Germinal center (tissue), 1 donor: ENCODE data around the gene ACTA1.
"Not testable (repeated sequence)": the region's sequence is repeated elsewhere in the genome, so short reads cannot be mapped to it uniquely, and the experiment has no call there.

ENCODE experiments used
- DNase-seq: peaks from one replicate; pipeline ENCODE4 v3.0.0; 2012; ENCODE audit warnings: mixed read lengths, low spot score

The ACTA1 gene

GRCh38 chr1:229434005-229434640 is at the start of gene ACTA1:
Gene ACTA1 (minus strand): TSS chr1:229434094. CDS start chr1:229433115, 979 bp downstream.
- no peak for DNase-seq

DNA sequence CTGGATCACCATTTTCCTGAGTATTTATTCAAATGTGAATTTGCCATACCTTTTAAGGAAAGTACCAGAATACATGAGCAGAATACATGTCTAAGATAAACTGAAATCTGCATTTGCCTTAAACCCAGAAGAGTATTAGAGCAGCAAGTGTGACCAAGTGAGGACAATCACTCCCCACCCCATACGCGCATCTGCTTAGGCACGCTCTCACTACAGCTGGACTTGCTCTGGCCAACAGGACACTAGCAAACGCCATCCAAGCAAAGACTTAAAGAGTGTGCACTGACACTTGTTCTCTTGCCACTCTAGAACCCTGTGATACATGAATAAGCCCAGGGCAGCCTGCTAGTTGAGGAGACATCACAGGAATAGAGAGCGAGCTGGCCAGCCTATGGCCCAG is 48.6 kb upstream of the ACTA1 start:
- DNase-seq, result no peak

DNA sequence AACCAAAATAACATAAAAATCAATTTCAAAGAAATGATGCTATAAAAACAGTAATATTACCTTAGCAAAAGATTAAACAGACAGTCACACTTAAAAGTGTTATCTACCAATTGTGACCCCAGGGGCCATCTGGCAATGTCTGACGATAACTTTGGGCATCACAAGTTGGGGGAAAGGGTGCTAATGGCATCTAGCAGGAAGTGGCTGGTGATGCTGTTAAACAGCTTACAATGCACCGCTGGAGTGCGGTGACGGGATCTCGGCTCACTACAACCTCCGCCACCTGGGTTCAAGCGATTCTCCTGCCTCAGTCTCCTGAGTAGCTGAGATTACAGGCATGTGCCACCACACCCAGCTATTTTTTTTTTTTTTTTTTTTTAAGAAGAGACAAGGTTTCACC is 46.6 kb upstream of the ACTA1 start:
- DNase-seq, result no peak

- DNase-seq, result peak; percentile 70
Measured at GRCh38 chr1:229479660-229480399, 45.9 kb upstream of the ACTA1 start.

GRCh38 chr1:229478852-229479251 is 45.0 kb upstream of the ACTA1 start:
- peak; percentile 20 for DNase-seq

DNA sequence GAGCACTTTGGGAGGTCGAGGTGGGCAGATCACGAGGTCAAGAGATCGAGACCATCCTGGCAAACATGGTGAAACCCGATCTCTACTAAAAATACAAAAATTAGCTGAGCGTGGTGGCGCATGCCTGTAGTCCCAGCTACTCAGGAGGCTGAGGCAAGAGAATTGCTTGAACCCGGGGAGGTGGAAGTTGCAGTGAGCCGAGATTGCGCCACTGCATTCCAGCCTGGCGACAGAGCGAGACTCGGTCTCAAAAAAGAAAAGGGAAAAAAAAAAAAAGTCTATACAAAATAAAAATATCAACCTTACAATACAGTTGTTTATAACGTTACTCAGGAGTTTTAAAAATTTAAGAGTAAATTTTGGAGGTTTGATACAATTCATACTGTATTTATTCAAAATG is 42.0 kb upstream of the ACTA1 start:
- not testable (repeated sequence) for DNase-seq

- DNase-seq, result no peak
Measured at GRCh38 chr1:229474509-229474908, 40.6 kb upstream of the ACTA1 start.

- no peak for DNase-seq
Measured at GRCh38 chr1:229471175-229471574, 37.3 kb upstream of the ACTA1 start.

DNA sequence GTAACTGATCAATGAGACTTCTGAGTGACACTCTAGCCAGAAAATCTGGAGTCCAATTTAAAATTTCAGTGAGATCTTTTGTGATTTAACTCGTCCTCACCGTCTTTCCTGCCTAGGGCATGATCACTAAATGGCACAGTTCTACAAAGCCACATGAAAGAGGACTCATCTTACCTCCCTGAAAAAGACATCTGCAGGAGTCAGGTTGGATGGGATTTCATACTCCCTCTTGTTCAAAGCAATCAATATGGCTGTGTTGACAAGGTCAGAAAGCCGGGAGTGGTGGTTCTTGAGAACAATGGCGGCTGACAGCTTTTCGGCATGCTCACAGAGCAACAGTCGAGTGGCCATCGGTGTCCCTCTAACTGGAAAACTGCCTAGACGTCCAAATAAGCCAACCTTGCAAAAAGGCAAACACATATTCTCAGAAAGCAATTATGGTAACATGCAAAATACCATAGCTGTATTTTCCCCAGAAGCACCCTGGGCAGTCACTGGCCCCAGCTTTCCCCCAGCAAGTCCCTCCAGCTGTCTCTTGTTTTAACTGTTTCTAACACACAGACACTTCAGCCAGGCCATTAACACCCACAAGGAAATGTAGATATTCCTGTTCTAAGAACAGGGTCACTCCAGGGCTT is 36.6 kb upstream of the ACTA1 start:
- DNase-seq, result no peak

- no peak for DNase-seq
Measured at GRCh38 chr1:229466887-229467286, 33.0 kb upstream of the ACTA1 start.

DNA sequence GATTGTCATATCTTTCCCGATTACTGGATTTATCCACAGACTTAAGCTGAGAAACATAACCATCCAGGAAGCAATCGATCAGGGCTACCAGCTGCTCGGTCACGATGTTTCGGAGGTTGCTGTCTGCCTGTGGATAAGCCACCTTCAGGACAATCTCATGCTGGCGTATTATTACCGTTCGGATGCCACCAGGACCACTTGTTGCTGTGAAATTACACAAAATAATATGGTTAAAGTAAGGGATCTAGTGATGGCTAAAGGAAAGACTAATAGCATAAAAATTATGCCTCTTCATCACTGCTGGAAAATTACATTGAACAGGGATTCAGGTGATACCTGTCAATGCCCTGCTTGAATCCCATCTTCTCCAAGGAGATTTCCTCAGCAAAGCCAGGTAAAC is 30.8 kb upstream of the ACTA1 start:
- no peak for DNase-seq

DNA sequence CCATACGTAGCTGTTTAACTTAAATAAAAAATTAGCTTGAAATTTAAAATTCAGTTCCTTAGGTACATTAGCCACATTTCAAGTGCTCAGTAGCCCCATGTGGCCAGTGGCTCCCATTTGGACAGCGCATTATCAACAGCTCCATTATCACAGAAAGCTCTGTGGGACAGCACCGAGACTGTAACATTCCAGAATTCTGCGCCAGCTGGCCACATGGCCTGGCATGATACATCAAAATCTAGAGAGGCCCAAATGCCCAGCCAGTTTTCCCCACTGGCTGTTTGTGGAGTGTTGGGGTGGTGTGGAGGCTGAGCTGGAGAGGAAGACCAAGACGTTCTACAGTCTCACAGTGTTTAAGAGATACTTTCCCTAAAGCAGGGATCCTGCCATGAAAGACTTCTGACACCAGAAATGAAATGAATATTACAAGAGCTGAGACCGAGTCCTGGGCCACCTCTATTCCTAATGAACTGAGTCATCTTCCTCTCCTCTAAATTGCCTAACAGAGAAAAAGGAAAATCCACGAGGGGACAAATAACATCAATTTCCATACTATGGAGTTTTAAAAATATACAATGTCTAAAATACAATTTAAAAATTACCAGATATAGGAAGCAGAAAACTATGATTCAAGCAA is 27.3 kb upstream of the ACTA1 start:
- DNase-seq, result no peak

GRCh38 chr1:229459815-229460214 is 25.9 kb upstream of the ACTA1 start:
- DNase-seq, result no peak

DNA sequence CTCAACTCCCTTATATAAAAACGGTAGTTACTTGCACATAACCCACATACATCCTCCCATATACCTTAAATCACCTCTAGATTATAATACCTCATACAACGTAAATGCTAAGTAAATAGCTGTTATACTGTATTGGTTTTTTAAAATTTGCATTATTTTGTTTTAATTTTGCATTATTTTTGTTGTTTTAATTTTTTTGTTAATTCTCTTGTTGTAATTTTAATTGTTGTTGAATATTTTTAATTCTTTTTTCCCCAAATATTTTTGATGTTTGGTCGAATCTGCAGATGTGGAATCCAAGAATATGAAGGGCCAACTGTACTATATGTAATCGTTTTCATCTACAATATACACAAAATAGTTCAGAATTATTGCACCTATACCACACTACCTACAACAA is 23.5 kb upstream of the ACTA1 start:
- no peak for DNase-seq

DNA sequence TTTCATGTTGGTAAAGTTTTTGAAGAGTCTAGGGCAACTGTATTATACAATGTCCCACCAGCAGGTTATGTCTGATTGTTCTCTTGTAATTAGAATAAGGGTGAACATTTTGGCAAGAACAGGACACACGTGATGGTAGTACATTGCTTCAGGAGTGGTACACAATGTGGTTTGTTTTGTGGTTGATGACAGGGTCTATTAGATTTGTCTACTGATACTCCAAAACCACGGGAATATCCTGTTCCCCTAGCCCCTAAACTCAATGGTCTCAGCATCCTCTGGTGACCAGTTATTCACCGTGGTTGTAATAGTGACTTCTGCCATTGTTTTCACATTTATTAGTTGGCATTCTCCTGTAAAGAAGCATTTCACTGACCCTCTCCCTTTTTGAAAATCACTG is 22.1 kb upstream of the ACTA1 start:
- no peak for DNase-seq

DNA sequence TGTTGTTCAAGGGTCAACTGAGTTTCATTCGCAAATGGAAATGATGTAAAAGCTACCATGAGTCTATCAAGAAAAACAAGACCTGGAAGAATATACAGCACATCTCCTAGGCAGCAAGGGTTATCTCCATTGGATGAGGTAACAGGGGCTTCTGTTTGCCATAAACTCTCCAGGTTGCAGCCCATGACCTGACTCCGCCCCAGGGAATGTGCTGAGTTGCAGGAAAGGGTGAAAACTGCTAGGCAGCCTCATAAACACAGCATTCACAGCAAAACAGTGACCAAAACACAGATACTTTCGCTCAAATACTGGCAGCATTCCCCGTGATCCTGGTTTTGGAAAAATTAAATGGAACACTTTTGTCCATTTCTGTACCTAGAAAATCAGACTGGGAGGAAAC is 20.2 kb upstream of the ACTA1 start:
- DNase-seq, result no peak

GRCh38 chr1:229452956-229453801 is 19.3 kb upstream of the ACTA1 start:
- no peak for DNase-seq

DNA sequence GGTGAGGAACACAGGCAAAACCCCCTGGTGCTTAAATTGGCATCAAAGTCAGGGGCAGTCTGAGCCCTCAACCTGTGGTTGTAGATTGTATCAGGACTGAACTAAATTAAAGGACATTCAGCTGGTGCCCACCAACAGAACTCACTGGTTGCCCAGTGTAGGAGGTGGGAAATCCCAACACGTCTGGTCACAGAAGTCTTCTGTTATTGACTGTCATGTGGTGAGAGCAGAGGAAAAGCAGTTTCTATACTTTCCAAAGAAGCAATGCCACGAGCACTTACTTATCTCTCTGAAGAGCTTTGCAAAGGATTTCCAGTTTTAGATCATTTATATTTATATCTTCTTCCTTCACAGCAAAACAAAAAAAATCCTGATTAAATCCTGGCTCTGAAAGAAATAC is 15.0 kb upstream of the ACTA1 start:
- DNase-seq, result no peak

GRCh38 chr1:229448354-229448753 is 14.5 kb upstream of the ACTA1 start:
- DNase-seq, result no peak

DNA sequence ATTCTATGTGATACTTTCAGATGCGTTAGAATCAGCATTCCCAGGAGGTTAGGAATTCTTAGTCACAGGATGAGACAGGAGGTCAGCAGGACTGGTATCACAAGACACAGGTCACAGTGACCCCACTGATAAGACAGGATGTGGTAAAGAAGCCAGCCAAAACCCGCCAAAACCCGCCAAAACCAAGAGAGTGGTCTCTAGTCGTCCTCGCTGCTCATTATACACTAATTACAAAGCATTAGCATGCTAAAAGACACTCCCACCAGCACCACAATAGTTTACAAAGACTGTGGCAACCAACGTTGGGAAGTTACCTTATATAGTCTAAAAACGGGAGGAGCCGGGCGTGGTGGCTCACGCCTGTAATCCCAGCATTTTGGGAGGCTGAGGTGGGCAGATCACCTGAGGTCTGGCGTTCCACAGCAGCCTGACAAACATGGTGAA is 13.9 kb upstream of the ACTA1 start:
- no peak for DNase-seq

DNA sequence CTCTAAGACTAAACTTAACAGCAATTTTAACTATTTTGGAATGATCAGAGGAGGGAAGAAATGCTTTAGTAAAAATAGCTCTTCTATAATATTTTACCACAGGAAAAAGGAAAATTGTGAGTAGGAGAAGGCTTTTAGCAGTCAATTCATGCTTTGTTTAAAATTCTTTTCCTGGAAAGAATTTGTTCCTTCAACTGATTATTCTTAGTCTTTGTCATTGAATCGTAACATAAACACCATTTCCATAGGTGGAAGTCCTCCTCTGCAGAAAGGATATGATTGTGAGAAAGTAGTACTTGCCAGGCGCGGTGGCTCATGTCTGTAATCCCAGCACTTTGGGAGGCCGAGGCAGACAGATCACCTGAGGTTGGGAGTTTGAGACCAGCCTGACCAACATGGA is 11.9 kb upstream of the ACTA1 start:
- no peak for DNase-seq
